GM21528 (cell line): ENCODE results near the gene ACADSB.

Source experiments
- ATAC-seq: cut with Tn5 transposase; IDR thresholded peaks from one replicate; pipeline ENCODE4 v1.9.1; 2021; ENCODE audit warnings: mild to moderate bottlenecking, moderate library complexity; ENCODE audit not compliant: unreplicated experiment, low FRiP score

ACADSB gene

DNA sequence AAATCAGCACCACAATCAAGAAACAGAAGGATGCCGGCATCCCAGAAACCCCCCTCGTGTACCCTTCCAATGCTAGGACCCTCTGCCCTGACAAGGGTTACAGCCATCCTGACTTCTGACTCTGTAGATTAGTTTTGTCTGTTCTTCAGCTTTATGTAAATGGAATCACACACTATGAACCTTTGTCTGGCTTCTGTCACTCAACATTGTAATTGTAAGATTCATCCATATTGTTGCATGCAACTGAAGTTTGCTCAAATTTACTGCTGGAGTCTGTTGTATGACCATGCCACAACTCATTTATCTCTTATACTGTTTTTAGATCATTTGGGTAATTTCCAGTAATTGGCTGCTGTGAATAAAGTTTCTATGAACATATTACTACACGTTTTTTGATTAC, 8.7 kb upstream of the ACADSB start:
- no peak for ATAC-seq

DNA sequence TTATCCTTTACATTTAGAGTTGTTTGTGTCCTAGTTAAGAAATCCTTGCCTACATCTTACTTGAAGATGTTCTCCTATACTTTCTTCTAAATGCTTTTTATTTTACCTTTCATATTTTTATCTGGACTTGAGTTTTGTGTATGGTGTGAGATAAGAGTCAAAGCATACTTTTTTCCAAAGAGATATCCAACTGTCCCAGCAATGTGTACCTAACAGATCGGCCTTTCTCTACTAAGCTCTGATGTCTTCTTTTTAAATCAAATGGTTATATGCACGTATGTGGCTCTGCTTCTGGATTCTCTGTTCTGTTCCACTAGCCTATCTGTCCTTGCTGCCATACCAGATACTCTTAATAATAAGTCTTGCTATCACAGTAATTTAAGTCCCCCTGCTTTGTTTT, 7.4 kb upstream of the ACADSB start:
- ATAC-seq = no peak

GRCh38 chr10:123004298-123004697, 4.5 kb upstream of the ACADSB start:
- no peak for ATAC-seq

GRCh38 chr10:123007558-123008354, 1.1 kb upstream of the ACADSB start:
- peak; percentile 35 for ATAC-seq

- peak; percentile 20 for ATAC-seq
These were observed 457 bp downstream of the ACADSB start for GRCh38 chr10:123009105-123009820.

DNA sequence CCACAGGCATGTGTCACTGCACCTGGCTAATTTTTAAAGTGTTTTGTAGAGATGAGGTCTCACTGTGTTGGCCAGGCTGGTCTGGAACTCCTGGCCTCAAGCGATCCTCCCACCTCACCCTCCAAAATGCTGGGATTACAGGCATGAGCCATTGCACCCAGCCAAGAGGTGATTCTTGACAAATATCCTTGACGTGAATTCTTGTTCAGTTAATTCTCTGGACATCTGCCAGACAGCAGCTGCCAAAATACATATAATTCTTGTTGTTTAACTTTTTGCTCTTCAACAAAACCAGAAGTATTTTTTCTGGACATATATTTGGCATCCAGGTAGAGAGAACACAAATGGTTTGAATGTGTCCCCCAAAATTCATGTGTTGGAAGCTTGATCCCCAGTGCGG, 3.2 kb downstream of the ACADSB start:
- no peak for ATAC-seq

DNA sequence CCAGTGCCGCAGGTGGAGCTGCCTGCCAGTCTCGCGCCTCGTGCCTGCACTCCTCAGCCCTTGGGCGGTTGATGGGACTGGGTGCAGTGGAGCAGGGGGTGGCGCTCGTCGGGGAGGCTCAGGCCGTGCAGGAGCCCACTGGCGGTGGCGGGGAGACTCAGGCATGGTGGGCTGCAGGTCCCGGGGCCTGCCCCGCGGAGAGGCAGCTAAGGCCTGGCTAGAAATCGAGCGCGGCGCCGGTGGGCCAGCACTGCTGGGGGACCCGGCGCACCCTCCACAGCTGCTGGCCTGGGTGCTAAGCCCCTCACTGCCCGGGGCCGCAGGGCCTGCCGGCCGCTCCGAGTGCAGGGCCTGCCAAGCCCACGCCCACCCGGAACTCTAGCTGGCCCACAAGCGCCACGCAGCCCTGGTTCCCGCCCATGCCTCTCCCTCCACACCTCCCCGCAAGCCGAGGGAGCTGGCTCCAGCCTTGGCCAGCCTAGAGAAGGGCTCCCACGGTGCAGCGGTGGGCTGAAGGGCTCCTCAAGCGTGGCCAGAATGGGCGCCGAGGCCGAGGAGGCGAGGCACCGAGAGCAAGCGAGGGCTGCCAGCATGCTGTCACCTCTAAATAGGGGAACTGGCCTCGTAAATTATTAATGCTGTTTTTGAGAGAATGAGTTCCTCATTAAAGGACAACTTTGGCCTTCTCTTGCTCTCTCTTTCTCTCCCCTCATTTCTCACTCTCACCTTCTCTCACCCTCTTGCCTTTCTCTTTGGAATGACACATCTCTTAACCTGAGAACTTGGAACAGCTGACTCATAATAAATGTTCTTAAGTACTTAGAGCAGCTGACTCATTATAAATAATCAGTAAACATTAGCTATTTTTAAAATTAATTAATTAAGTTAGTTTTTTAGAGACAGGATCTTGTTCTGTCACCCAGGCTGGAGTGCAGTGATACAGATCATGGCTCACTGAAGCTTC, 4.9 kb downstream of the ACADSB start:
- no peak for ATAC-seq

- ATAC-seq = no peak
These were observed 6.0 kb downstream of the ACADSB start for GRCh38 chr10:123014772-123015171.

DNA sequence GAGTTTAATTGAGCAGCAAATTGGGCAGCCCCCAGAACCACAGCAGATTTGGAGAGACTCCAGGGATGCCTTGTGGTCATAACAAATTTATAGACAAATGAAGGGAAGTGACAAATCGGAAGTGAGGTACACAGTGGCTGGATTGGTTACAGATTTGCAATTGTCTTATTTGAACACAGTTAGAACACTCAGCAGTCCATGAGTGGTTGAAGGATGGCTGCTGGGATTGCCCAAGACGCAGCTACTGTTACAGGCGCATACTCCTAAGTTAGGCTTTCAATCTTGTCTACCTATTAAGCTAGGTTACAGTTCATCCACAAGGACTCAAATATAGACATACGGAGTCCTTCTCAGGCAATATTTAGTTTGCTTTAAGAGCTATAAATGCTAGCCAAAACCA, 7.4 kb downstream of the ACADSB start:
- ATAC-seq = no peak

GRCh38 chr10:123017421-123018165, 8.8 kb downstream of the ACADSB start:
- ATAC-seq = no peak

GRCh38 chr10:123018531-123018930, 9.7 kb downstream of the ACADSB start:
- no peak for ATAC-seq

DNA sequence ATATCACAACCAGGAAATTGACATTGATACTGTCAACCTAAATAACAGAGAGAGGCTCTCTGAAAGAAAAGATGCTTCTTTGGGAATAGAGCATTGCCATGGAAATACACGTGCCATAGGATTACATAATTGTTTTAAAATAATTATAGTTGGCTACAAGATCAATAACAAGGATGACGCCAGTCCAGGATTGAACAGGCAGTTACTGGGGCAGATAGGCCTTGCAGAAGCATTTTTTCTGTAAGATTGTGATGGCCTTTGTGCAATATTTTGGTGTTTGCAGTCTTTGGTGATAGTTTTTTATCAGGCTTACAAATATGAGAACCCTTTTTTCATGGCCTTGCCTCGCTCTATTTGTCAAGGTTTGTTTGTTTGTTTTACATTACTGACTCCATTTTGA, 10.5 kb downstream of the ACADSB start:
- ATAC-seq = no peak

DNA sequence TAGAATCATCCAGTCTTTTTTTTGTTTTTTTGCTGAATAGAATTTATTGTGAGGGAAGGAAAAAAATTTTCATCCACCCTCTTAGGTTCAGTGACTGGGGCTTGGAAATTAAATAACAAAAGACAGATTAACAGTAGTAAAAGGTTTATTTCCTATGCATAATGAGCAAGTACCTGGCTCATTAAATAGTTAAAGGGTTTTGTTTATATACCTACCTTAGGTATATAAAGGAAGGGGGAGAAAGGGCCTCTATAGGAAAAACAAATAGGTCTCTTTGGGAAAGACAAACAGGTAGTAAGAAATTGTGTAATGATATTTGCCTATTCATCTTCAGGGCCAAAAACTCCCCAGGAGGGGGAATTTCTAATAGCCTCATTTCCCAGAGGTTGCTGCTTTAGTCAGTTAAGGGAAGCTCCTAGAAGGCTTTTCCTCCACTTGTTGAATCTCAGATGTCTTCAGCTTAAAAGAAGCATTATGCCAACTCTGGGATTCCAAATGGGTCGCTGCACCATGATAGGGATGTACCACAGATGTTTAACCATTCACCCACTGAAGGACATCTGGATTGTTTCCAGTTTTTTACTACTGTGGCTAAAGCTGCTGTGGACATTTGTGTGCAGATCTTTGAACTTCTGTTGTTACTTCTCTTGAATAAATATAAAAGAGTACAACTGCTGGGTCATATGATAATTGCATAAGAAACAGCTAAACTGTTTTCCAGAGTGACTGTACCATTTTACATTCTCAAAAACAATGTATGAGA, 11.3 kb downstream of the ACADSB start:
- no peak for ATAC-seq

GRCh38 chr10:123021517-123021916, 12.7 kb downstream of the ACADSB start:
- ATAC-seq = no peak

- no peak for ATAC-seq
These were observed 15.7 kb downstream of the ACADSB start for GRCh38 chr10:123024540-123024939.

- ATAC-seq = no peak
These were observed 17.5 kb downstream of the ACADSB start for GRCh38 chr10:123026302-123026701.

- no peak for ATAC-seq
These were observed 19.1 kb downstream of the ACADSB start for GRCh38 chr10:123027861-123028260.

DNA sequence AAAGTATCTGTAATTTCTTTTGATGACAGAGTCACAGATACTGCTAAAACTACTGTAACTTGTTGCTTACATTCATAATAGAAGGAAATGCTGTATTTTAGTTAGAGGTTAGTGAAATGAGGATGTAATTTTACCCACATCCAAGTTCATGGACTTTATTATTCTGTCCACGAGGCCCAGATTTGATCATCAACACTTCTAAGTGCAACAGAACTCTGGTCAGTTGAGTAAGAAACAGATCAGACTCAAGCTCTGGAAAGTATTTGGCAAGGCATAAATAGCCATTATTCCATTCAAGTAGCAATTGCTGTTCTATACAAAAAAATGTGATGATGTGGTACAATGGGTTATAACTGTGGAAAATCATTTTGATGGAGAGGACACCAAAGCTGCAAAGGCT, 22.3 kb downstream of the ACADSB start:
- ATAC-seq = no peak

GRCh38 chr10:123034332-123034731, 25.5 kb downstream of the ACADSB start:
- no peak for ATAC-seq
